Gastroesophageal sphincter (tissue), 4 donors: Measurements from ENCODE around the gene BABAM2. TPM values are rescaled to one million over a fixed set of nuclear protein-coding genes. Genes with fewer than 3 reads are reported as not detected.

Source experiments
- ATAC-seq: fragments of 150-250 bp; one replicate; pipeline ENCODE4 v1.9.1; 2016; ENCODE audit warnings: mild to moderate bottlenecking, moderate library complexity
- H3K27ac ChIP-seq, 4 donors: fragments of 200-600 bp; sonication (generic) in 3 of 4; 1 replicate in 3 of 4; 2 replicates in 1 of 4; pipeline ENCODE4 v1.5.1; 2016 to 2019
- H3K27me3 ChIP-seq: fragments of 200-600 bp; sonication (generic); one replicate; pipeline ENCODE4 v1.5.1; 2019
- H3K36me3 ChIP-seq, 2 donors: fragments of 200-600 bp; sonication (generic); one replicate each; pipeline ENCODE4 v1.5.1; 2019; ENCODE audit warnings: control low read depth in 1 of 2
- H3K4me1 ChIP-seq, 3 donors: fragments of 200-600 bp; sonication (generic); 1 replicate in 2 of 3; 2 replicates in 1 of 3; pipeline ENCODE4 v1.5.1; 2016 to 2019; ENCODE audit warnings: control low read depth in 2 of 3
- H3K4me3 ChIP-seq, 2 donors: fragments of 200-600 bp; sonication (generic); one replicate each; pipeline ENCODE4 v1.5.1; 2019; ENCODE audit warnings: mild to moderate bottlenecking in 1 of 2, moderate library complexity in 1 of 2
- H3K9me3 ChIP-seq, 3 donors: fragments of 200-600 bp; sonication (generic); one replicate each; pipeline ENCODE4 v1.5.1; 2017 to 2019; ENCODE audit warnings: control low read depth in 2 of 3
- EP300 ChIP-seq: sonication (generic); formaldehyde crosslinking; IDR thresholded peaks from one replicate; pipeline ENCODE4 v1.6.1; 2017; ENCODE audit warnings: antibody characterized with exemption, mild to moderate bottlenecking
- POLR2A ChIP-seq, 2 donors: fragments of 450-650 bp; IDR thresholded peaks; one replicate each; pipeline ENCODE4 v1.6.1; 2017; ENCODE audit warnings: antibody characterized with exemption in 2 of 2, mild to moderate bottlenecking in 2 of 2, moderate library complexity in 1 of 2
- POLR2AphosphoS5 ChIP-seq: sonication (generic); formaldehyde crosslinking; IDR thresholded peaks from one replicate; pipeline ENCODE4 v1.6.1; 2017; ENCODE audit warnings: antibody characterized with exemption
- WGBS, 2 donors: methylation state at CpG; one replicate each; pipeline ENCODE4 v1.1.5; 2018; ENCODE audit warnings: low coverage in 1 of 2; 5-methylcytosine and 5-hydroxymethylcytosine counted together
- total RNA-seq, 4 donors: library from RNA; depleted of rRNA; stranded (reverse); fragments of >200 nt; gene quantifications; one replicate each; pipeline ENCODE4 v1.1.0, GENCODE V29; 2016
- TF ChIP-seq, protein P1 (sequence below), 4 experiments: fragments of 200-600 bp in 2 of 4; fragments of 450-650 bp in 2 of 4; sonication (generic) in 1 of 4; IDR thresholded peaks; one replicate each; pipeline ENCODE4 v1.5.1; 2017 to 2019; ENCODE audit warnings: antibody characterized with exemption in 4 of 4, mild to moderate bottlenecking in 2 of 4, moderate library complexity in 2 of 4

The BABAM2 gene
- total RNA-seq, 4 donors from 2014 or later, result 28.5 to 43.6 (median 37.4) TPM

DNA sequence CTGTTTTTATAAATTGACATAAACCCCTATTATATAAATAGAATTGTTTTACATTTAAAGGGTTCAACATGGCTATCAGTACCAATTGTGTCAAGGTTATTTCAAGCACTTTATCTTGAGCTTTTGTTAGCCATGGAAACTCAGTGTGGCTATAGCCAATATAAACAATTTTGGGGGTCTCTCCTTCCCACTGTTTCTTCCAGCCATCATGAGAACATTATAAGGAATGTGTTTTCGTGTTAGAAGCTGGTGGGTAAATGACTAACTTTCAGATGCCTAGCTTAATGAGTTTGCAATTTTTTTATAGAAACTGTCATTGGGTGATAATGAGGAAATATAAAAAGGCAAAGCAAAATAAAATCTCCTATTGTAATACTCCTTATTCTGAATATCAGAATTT lies 348.7 kb downstream of the BABAM2 start:
- H3K4me1 ChIP-seq, result no peaks in the 10 kb centered on the region
- peaks cover 0 to 20% of the 10 kb centered on the region in 2 donors for H3K36me3 ChIP-seq
- no peak overlapping the region for H3K27ac ChIP-seq
- WGBS, 2 donors, result 77 to 94% methylated on average over 1 of the region's 1 CpG
- no peaks in the 10 kb centered on the region for H3K27me3 ChIP-seq
- H3K4me3 ChIP-seq, result no peak overlapping the region
- H3K9me3 ChIP-seq, result no peaks in the 10 kb centered on the region
- ATAC-seq, result no peak
- no peak for TF ChIP-seq POLR2A (IDR thresholded peaks at IDR 0.05)
- TF ChIP-seq POLR2AphosphoS5, result no peak
- TF ChIP-seq, protein P1, sequence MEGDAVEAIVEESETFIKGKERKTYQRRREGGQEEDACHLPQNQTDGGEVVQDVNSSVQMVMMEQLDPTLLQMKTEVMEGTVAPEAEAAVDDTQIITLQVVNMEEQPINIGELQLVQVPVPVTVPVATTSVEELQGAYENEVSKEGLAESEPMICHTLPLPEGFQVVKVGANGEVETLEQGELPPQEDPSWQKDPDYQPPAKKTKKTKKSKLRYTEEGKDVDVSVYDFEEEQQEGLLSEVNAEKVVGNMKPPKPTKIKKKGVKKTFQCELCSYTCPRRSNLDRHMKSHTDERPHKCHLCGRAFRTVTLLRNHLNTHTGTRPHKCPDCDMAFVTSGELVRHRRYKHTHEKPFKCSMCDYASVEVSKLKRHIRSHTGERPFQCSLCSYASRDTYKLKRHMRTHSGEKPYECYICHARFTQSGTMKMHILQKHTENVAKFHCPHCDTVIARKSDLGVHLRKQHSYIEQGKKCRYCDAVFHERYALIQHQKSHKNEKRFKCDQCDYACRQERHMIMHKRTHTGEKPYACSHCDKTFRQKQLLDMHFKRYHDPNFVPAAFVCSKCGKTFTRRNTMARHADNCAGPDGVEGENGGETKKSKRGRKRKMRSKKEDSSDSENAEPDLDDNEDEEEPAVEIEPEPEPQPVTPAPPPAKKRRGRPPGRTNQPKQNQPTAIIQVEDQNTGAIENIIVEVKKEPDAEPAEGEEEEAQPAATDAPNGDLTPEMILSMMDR (IDR thresholded peaks at IDR 0.05), result no peak
- TF ChIP-seq EP300, result no peak

DNA sequence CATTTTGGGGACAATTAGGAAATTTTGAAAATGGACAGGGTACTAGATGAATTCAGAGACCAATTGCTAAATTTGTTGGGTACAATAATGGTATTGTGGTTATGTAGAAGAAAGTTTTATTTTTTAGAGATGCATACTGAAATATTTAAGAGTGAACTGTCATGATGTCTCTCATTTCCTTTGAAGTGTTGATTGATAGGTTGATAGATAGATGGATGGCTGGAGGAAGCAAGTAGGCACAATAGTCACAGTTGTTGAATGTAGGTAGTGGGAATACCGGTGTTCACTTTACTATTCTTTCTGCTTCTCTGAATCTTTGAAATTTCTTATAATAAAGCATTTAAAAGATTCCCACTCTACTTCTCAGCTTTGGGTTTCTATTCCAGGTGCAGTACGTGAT lies 350.4 kb downstream of the BABAM2 start:
- ATAC-seq, result no peak
- Histone ChIP-seq H3K27ac (no peak overlapping the region), H3K4me1 (no peaks in the 10 kb centered on the region), H3K36me3 (peaks cover 0 to 33% of the 10 kb centered on the region in 2 donors), H3K4me3 (no peak overlapping the region), H3K9me3 (no peaks in the 10 kb centered on the region), H3K27me3 (no peaks in the 10 kb centered on the region)
- TF ChIP-seq, protein P1 (IDR thresholded peaks at IDR 0.05), result no peak
- TF ChIP-seq POLR2A (IDR thresholded peaks at IDR 0.05) (no peak), POLR2AphosphoS5 (no peak), EP300 (no peak)
- 83 to 87% methylated on average over 2 of the region's 2 CpGs for WGBS, 2 donors

- 10 to 15% methylated on average over 1 of the region's 1 CpG for WGBS, 2 donors
- Histone ChIP-seq H3K27ac (no peak overlapping the region), H3K4me1 (peaks cover 3 to 14% (median 6%) of the 10 kb centered on the region in 3 donors), H3K4me3 (no peak overlapping the region), H3K27me3 (no peaks in the 10 kb centered on the region), H3K36me3 (peaks cover 0 to 13% of the 10 kb centered on the region in 2 donors), H3K9me3 (no peaks in the 10 kb centered on the region)
- no peak for ATAC-seq
- TF ChIP-seq, protein P1 (IDR thresholded peaks at IDR 0.05), result no peak
- TF ChIP-seq POLR2A (IDR thresholded peaks at IDR 0.05) (no peak), EP300 (no peak), POLR2AphosphoS5 (no peak)
These were observed 356.8 kb downstream of the BABAM2 start for GRCh38 chr2:28247290-28247689.

DNA sequence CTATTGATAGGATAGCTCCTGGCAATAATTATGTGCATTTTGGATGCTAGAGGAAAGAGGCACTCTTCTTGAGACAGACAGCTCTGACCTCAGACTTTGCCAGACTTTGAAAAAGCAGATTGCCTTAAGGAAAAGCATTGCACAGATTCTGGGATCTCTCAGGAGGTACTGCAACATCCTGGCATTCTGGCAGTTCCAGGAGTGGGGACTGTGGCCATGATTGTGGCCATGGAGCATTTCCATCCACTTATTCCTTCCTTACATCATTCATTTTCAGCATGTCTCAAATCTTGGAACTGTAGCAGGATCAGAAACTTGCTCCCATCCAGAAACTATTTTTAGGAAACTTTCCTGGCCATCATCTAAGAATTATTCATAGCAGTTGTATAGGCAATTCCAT lies 357.2 kb downstream of the BABAM2 start:
- H3K9me3 ChIP-seq, result no peaks in the 10 kb centered on the region
- no peaks in the 10 kb centered on the region for H3K27me3 ChIP-seq
- H3K27ac ChIP-seq, result no peak overlapping the region
- H3K4me1 ChIP-seq, result peaks cover 3 to 14% (median 6%) of the 10 kb centered on the region in 3 donors
- TF ChIP-seq, protein P1 (IDR thresholded peaks at IDR 0.05), result no peak
- TF ChIP-seq EP300 (no peak), POLR2AphosphoS5 (no peak), POLR2A (IDR thresholded peaks at IDR 0.05) (no peak)
- no peak overlapping the region for H3K4me3 ChIP-seq
- peaks cover 0 to 12% of the 10 kb centered on the region in 2 donors for H3K36me3 ChIP-seq
- no peak for ATAC-seq

- TF ChIP-seq POLR2AphosphoS5, result no peak
- TF ChIP-seq, protein P1 (IDR thresholded peaks at IDR 0.05), result no peak
- no peak for TF ChIP-seq EP300
- TF ChIP-seq POLR2A (IDR thresholded peaks at IDR 0.05), result no peak
- Histone ChIP-seq H3K4me3 (no peak overlapping the region), H3K36me3 (peaks cover 0 to 12% of the 10 kb centered on the region in 2 donors), H3K27ac (no peak overlapping the region), H3K4me1 (peaks cover 3 to 14% (median 6%) of the 10 kb centered on the region in 3 donors), H3K9me3 (no peaks in the 10 kb centered on the region), H3K27me3 (no peaks in the 10 kb centered on the region)
- ATAC-seq, result no peak
- no CpG with 5 or more reads among the region's 2 CpGs for WGBS, 2 donors
These were observed 358.0 kb downstream of the BABAM2 start for GRCh38 chr2:28248511-28248910.
